Mucosa of stomach (tissue), 1 donor: ENCODE measurements around the gene ESYT2.
"Not testable (repeated sequence)": the region's sequence is repeated elsewhere in the genome, so short reads cannot be mapped to it uniquely, and the experiment has no call there.

Experiments used
- H3K27me3 ChIP-seq: one replicate; pipeline ENCODE4 v1.7.0; 2013; ENCODE audit warnings: mild to moderate bottlenecking, low read length; ENCODE audit not compliant: control insufficient read depth, insufficient read depth
- H3K36me3 ChIP-seq: one replicate; pipeline ENCODE4 v1.7.0; 2013; ENCODE audit warnings: low read length; ENCODE audit not compliant: control insufficient read depth, insufficient read depth
- H3K4me1 ChIP-seq: one replicate; pipeline ENCODE4 v1.7.0; 2013; ENCODE audit warnings: mild to moderate bottlenecking, low read length; ENCODE audit not compliant: control insufficient read depth, insufficient read depth
- H3K4me3 ChIP-seq: one replicate; pipeline ENCODE4 v1.7.0; 2013; ENCODE audit warnings: low read length
- H3K9ac ChIP-seq: one replicate; pipeline ENCODE4 v1.7.0; 2013; ENCODE audit warnings: mild to moderate bottlenecking, low read length, moderate library complexity
- H3K9me3 ChIP-seq: one replicate; pipeline ENCODE4 v1.7.0; 2013; ENCODE audit warnings: mild to moderate bottlenecking, low read length, moderate library complexity; ENCODE audit not compliant: control insufficient read depth
- donor health status: Pancreatic carcinoma.

The ESYT2 gene

DNA sequence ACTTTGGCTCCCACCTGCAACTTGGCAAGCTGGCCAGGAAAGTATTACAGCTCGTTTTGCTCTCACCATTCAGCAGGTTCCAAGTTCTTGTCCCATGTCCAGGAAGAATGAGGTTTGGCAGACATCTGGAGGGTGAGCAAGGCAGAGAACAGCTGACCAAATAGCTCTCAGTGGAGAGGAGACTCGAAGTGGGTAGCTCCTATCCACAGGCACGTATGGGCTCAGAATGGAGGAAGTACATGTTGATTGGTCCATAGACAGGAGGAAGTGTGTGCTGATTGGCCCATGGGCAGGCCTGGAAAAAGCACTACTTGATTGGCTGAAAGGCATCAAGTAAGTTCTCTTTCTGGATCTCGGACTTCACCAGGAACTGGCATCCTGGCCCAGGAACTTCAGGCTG is 121.7 kb downstream of the ESYT2 start:
- no peaks in the 10 kb centered on the region for H3K9me3 ChIP-seq
- no peaks in the 10 kb centered on the region for H3K36me3 ChIP-seq
- H3K9ac ChIP-seq = no peak overlapping the region
- H3K27me3 ChIP-seq = no peaks in the 10 kb centered on the region
- H3K4me1 ChIP-seq = peaks cover 17% of the 10 kb centered on the region
- H3K4me3 ChIP-seq = no peak overlapping the region

GRCh38 chr7:158706710-158707590 is 122.4 kb downstream of the ESYT2 start:
- Histone ChIP-seq H3K27me3 (no peaks in the 10 kb centered on the region), H3K4me1 (peaks cover 17% of the 10 kb centered on the region), H3K9me3 (no peaks in the 10 kb centered on the region), H3K9ac (no peak overlapping the region), H3K36me3 (no peaks in the 10 kb centered on the region), H3K4me3 (no peak overlapping the region)

- no peaks in the 10 kb centered on the region for H3K36me3 ChIP-seq
Measured at GRCh38 chr7:158706273-158706704, 123.0 kb downstream of the ESYT2 start.

DNA sequence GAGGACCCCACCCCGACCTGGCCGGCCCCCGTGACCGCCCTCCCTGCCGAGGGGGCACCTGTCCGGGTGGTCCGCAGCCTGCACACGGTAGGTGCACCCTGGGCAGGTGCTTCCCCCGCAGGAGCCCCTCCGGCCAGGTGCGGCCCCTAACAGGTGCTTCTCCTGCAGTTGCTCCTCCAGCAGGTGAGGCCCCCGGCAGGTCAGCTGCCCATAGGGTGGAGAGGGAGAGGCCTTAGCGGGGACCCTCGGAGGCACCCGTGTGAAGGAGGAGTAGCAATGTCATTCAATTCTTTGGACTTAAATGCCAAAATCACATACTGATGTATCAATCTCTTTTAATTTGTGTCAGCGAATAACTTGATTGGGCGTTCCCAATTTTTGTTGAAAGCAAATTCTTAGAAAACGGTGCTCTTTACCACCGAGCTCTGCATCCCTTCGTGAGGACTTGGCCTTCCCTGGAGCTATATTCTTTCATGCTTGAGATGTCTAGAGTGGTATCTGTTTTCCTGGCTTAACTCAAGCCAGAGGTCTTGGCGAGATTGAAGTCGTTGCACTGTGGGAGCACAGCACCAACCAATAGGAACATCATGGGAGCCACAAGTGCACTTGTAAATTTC is 124.0 kb downstream of the ESYT2 start:
- Histone ChIP-seq H3K27me3 (no peaks in the 10 kb centered on the region), H3K36me3 (no peaks in the 10 kb centered on the region), H3K9ac (peak overlapping the region; percentile 69), H3K4me3 (peak overlapping the region; percentile 66), H3K9me3 (no peaks in the 10 kb centered on the region), H3K4me1 (peaks cover 17% of the 10 kb centered on the region)

More at GRCh38 chr7:158706273-158706704, 123.0 kb downstream of the ESYT2 start:
- Histone ChIP-seq H3K4me1 (peaks cover 17% of the 10 kb centered on the region), H3K9ac (no peak overlapping the region), H3K9me3 (no peaks in the 10 kb centered on the region), H3K27me3 (no peaks in the 10 kb centered on the region), H3K4me3 (no peak overlapping the region)

DNA sequence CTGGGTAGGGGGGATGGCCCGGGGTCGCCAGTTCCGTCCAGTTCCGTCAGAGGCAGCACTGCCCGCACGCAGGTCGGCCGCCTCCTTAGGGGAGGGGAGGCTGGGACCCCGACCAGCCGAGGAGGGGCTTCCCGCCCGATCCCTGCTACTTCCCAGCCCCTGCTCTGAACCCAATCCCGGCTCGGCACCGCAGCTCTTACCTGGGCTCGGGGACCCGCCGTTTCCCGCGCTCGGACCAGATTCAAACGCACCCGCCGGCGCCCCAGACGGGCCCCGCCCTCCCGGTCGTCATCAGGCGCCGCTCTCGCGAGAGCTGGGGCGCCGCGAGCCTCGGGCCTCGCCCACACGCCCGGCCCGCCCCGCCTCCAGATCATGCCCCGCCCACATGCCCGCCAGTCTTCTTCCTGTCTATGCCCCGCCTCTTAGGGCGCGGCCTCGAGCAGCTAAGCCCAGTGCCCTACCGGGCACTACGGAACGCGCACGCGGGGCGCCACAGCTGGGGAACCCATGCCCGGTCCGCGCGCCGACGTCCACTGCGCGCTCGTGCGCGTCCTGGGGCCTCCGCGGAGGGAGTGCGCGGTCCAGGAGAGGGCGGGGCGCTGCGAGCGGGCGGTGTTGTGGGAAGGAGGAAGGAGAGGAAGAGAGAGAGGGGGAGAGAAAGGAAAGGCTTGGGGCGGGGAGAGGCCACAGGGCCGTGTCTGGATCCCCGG is 124.6 kb downstream of the ESYT2 start, which contains the start of gene NCAPG2:
Gene NCAPG2 (minus strand): TSS at position 281 of the 710 bp plus-strand sequence. CDS start 2,905 bp downstream, outside the sequence.
- Histone ChIP-seq H3K4me3 (peak within 1 kb of the TSS; percentile 78), H3K4me1 (peaks cover 17% of the 10 kb centered on the region), H3K9ac (peak within 1 kb of the TSS; percentile 69), H3K9me3 (no peaks in the 10 kb centered on the region), H3K36me3 (no peaks in the 10 kb centered on the region), H3K27me3 (no peaks in the 10 kb centered on the region)

DNA sequence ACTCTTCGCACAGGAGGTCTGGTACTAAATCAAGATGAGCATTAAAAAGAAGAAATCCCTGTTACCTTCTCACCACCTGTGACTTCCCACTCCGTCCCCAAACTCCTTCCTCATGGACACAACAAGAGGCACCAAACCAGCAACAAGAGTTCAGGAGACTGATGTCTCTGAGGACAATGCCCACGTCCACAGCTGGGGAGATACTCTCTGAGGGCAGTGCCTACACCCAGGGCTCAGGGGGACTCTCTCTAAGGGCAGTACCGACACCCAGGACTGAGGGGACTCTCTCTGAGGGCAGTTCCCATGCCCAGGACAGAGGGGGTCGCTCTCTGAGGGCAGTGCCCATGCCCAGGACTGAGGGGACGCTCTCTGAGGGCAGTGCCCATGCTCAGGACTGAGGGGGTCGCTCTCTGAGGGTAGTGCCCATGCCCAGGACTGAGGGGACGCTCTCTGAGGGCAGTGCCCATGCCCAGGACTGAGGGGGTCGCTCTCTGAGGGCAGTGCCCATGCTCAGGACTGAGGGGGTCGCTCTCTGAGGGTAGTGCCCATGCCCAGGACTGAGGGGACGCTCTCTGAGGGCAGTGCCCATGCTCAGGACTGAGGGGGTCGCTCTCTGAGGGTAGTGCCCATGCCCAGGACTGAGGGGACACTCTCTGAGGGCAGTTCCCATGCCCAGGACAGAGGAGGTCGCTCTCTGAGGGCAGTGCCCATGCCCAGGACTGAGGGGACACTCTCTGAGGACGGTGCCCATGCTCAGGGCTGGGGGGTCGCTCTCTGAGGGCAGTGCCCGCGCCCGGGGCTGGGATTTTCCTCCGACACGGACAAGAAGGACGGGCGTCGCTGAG is 125.4 kb downstream of the ESYT2 start:
- peaks cover 17% of the 10 kb centered on the region for H3K4me1 ChIP-seq
- H3K27me3 ChIP-seq, H3K36me3 ChIP-seq, H3K9me3 ChIP-seq: not testable (repeated sequence)
- H3K4me3 ChIP-seq = peak overlapping the region; percentile 78
- peak overlapping the region; percentile 69 for H3K9ac ChIP-seq

DNA sequence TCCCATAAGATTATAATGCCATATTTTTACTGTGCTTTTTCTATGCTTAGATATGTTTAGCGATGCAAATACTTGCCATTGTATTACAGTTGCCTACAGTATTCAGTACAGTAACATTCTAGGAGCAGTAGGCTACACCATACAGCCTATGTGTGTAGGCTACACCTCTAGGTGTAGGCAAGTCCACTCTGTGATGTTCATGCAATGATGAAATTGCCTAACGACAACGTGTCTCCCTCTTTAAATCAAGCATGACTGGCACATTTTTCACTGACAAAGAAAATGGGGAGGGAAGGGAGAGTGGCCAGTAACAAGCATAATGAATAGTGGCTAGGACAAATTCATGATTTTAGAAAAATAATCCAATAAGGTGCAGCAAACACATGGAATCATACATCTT is 126.4 kb downstream of the ESYT2 start:
- Histone ChIP-seq H3K9me3 (no peaks in the 10 kb centered on the region), H3K4me3 (no peak overlapping the region), H3K27me3 (no peaks in the 10 kb centered on the region), H3K9ac (no peak overlapping the region), H3K4me1 (peaks cover 17% of the 10 kb centered on the region), H3K36me3 (no peaks in the 10 kb centered on the region)

DNA sequence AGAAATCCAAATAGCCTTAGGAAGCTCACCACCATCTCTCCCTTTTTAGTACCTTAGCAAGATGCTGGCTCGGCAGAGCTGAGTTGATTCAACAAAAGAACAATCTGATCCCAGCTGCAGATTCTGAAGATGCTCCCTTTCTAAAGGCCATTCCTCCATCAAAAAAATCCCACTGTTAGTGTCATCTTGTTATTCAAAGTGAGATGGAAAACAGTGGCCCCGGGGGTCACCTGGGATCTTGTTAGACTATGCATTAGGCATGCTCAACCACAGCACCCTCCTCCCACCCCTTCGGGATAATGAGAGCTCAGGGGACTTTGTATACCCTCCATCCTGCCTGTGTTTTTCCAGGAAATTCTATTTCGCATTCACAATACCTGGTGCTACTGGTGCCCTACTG is 127.1 kb downstream of the ESYT2 start:
- H3K36me3 ChIP-seq = no peaks in the 10 kb centered on the region
- H3K27me3 ChIP-seq = no peaks in the 10 kb centered on the region
- no peak overlapping the region for H3K4me3 ChIP-seq
- no peaks in the 10 kb centered on the region for H3K9me3 ChIP-seq
- H3K9ac ChIP-seq = no peak overlapping the region
- H3K4me1 ChIP-seq = peaks cover 17% of the 10 kb centered on the region

DNA sequence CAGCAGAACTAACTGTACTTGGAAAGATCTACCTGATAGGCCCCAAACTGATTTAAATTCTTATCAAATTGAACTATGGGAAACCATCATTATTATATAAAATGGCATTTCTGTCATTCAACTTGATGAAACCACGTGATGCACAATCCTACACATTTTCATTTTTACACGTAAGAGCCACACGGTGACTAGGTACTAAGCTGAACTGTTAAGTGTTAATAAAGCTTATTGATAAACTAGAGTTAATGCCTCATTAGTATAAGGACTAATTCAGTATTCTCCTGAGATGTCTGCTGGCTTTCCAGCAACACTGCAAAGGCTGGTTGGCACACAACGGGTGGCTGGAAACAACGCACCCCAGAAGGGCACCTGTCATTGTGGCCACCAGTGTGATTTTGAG is 129.3 kb downstream of the ESYT2 start:
- Histone ChIP-seq H3K4me3 (no peak overlapping the region), H3K27me3 (no peaks in the 10 kb centered on the region), H3K36me3 (no peaks in the 10 kb centered on the region), H3K9me3 (no peaks in the 10 kb centered on the region), H3K4me1 (peaks cover 6% of the 10 kb centered on the region), H3K9ac (no peak overlapping the region)

DNA sequence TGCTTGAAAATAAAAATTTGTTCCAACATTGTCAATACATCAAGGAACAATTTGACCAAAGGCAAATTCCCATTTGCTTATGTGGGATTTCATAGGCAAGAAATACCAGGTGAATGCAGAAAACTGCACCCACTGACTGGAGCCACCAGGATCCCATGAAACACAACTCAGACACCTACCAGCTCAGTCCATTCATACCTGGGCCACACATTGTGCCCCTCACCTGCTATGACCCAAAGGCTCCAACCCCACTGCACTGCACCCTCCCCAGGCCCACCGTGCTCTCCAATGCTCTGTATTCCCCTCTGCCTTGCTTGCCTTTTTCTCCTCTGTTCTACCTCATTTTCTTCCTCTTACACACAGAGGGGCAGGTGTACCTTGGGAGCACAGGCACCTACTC is 130.0 kb downstream of the ESYT2 start:
- Histone ChIP-seq H3K36me3 (no peaks in the 10 kb centered on the region), H3K4me3 (no peak overlapping the region), H3K9ac (no peak overlapping the region), H3K4me1 (peaks cover 6% of the 10 kb centered on the region), H3K27me3 (no peaks in the 10 kb centered on the region), H3K9me3 (no peaks in the 10 kb centered on the region)

DNA sequence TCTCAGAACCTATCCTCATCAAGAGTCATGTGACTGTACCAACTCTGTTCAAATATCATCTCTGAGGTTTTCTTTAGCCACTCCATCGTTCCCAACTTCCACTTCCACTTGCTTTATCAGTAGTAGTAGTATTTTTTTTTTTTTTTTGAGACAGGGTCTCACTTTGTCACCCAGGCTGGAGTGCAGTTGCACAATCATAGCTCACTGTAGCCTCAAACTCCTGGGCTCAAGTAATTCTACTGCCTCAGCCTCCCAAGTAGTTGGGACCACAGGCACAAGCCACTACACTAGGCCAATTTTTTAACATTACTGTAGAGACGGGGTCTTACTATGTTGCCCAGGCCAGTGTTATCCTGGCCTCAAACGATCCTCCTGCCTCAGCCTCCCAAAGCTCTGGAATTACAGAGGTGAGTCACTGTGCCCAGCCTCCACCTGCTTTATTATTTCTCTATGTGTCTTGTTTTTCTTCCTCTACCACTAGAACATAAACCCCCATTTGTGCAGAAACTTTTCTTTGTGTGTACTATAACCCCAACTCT is 130.6 kb downstream of the ESYT2 start:
- H3K9ac ChIP-seq = no peak overlapping the region
- no peaks in the 10 kb centered on the region for H3K27me3 ChIP-seq
- peaks cover 1% of the 10 kb centered on the region for H3K4me1 ChIP-seq
- H3K36me3 ChIP-seq = no peaks in the 10 kb centered on the region
- H3K4me3 ChIP-seq = no peak overlapping the region
- no peaks in the 10 kb centered on the region for H3K9me3 ChIP-seq
